Left lung (tissue), 14 donors: ENCODE measurements around the gene EPHB2. TPM values are rescaled to one million over a fixed set of nuclear protein-coding genes. Genes with fewer than 3 reads are reported as not detected.

ENCODE experiments used
- ATAC-seq: fragments of 200-7000 bp; cut with Tn5 transposase; one replicate; pipeline ENCODE4 v1.9.1; 2020; ENCODE audit warnings: moderate library complexity
- DNase-seq, 4 donors: peaks; one replicate each; pipeline ENCODE4 v3.0.0-alpha.2; 2013 to 2020
- H3K27ac ChIP-seq, 2 donors: fragments of 200-600 bp; sonication (generic) in 1 of 2; one replicate each; pipeline versions ENCODE4 v1.5.0 to v1.8.0; 2020 to 2021
- H3K27me3 ChIP-seq, 2 donors: fragments of 200-600 bp; sonication (generic) in 1 of 2; one replicate each; pipeline versions ENCODE4 v1.5.0 to v1.8.0; 2020 to 2021
- H3K36me3 ChIP-seq, 2 donors: fragments of 200-600 bp; sonication (generic) in 1 of 2; one replicate each; pipeline versions ENCODE4 v1.5.0 to v1.8.0; 2020 to 2021
- H3K4me1 ChIP-seq, 2 donors: fragments of 200-600 bp; one replicate each; pipeline ENCODE4 v1.8.0; 2021
- H3K4me3 ChIP-seq, 2 donors: fragments of 200-600 bp; sonication (generic) in 1 of 2; one replicate each; pipeline versions ENCODE4 v1.5.0 to v1.8.0; 2020 to 2021; ENCODE audit warnings: mild to moderate bottlenecking in 1 of 2
- H3K9me3 ChIP-seq, 2 donors: fragments of 200-600 bp; sonication (generic) in 1 of 2; one replicate each; pipeline versions ENCODE4 v1.5.0 to v1.8.0; 2020 to 2021
- intact Hi-C, 2 donors: fragments of 100-400 bp; cut with DNase I; formaldehyde crosslinking; loops; one replicate each; pipeline versions ENCODE4 v1.11.2 to v1.14.2; 2022
- long read RNA-seq, 12 donors: library from polyadenylated mRNA in 2 of 12; unstranded in 2 of 12; transcript quantifications; one replicate each; pipeline ENCODE4 v2.0.0 and lab custom pipeline, GENCODE V29; 2019 to 2026
- polyA plus RNA-seq, 6 donors: library from polyadenylated mRNA; unstranded; fragments of 120-200 nt; gene quantifications; one replicate each; pipeline ENCODE4 v1.2.1, GENCODE V29; 2013; ENCODE audit not compliant: insufficient read length in 6 of 6
- total RNA-seq, 2 donors: library from RNA; stranded (reverse); fragmentation: NEBNext Ultra II Directional; extraction: Animal tissue kit (Norgen Biotek cat#: 25700); gene quantifications; one replicate each; pipeline ENCODE4 v1.2.1, GENCODE V29; 2021
- TF ChIP-seq, protein P1 (sequence below), 2 donors: fragments of 200-600 bp; sonication (generic) in 1 of 2; IDR thresholded peaks; one replicate each; pipeline versions ENCODE4 v1.5.0 to v1.8.0; 2021; ENCODE audit warnings: antibody characterized with exemption in 2 of 2
- donor health status: DM: no; HTN: yes; CAD: no.
- donor health status: DM: no; HTN: no; CAD: no.

Gene EPHB2
- total RNA-seq (10 to 100 TPM; 11.3 to 15.9 TPM), polyA plus RNA-seq (10 to 100 TPM; 13.7 to 21.0 (median 18.6) TPM)
- long read RNA-seq, donor 1, partial matches to known transcripts, result 0 of 1 reads
- long read RNA-seq, donor 1, other reads (novel, unspliced or antisense), result 0 of 1 reads
- long read RNA-seq, donor 2, partial matches to known transcripts, result 0 of 2 reads
- long read RNA-seq, donor 2, other reads (novel, unspliced or antisense), result 0 of 2 reads
- long read RNA-seq, donor 3, partial matches to known transcripts, result 0 of 2 reads
- long read RNA-seq, donor 3, other reads (novel, unspliced or antisense), result 0 of 2 reads
- long read RNA-seq, donor 4, partial matches to known transcripts, result 1 of 3 reads
- long read RNA-seq, donor 4, other reads (novel, unspliced or antisense), result 2 of 3 reads
- long read RNA-seq, donor 5, partial matches to known transcripts, result 10 of 13 reads
- long read RNA-seq, donor 5, other reads (novel, unspliced or antisense), result 0 of 13 reads
- long read RNA-seq, donor 6, partial matches to known transcripts, result 0 of 1 reads
- long read RNA-seq, donor 6, other reads (novel, unspliced or antisense), result 0 of 1 reads
- long read RNA-seq, donor 7, result 0 reads
- long read RNA-seq, donor 8, partial matches to known transcripts, result 0 of 3 reads
- long read RNA-seq, donor 8, other reads (novel, unspliced or antisense), result 0 of 3 reads
- long read RNA-seq, donor 9, result 0 reads
- long read RNA-seq, donor 10, partial matches to known transcripts, result 0 of 3 reads
- long read RNA-seq, donor 10, other reads (novel, unspliced or antisense), result 2 of 3 reads
- long read RNA-seq, donor 11, partial matches to known transcripts, result 9 of 11 reads
- long read RNA-seq, donor 11, other reads (novel, unspliced or antisense), result 0 of 11 reads
- long read RNA-seq, donor 12, partial matches to known transcripts, result 0 of 1 reads
- long read RNA-seq, donor 12, other reads (novel, unspliced or antisense), result 0 of 1 reads

DNA sequence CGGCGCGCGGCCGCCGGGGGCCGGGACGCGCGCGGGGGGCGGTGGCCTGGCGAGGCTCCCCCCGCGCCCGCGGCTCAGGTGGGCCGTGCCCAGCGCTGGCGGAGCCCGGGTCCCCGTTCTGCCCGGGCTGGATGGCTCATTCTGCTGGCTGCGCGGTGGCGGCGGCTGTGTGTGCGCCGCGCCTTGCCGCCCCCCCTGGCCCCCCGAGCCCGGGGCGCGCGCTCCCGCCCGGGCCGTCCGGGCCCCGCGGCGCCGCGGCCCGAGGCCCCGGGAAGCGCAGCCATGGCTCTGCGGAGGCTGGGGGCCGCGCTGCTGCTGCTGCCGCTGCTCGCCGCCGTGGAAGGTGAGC, at the start of gene EPHB2:
Gene EPHB2, plus strand, starts transcription at position 139 of the 349 bp plus-strand sequence. Its CDS starts 144 bp downstream, at position 283.
- H3K9me3 ChIP-seq, result no peaks in the 10 kb centered on the region
- peaks cover 5 to 21% of the 10 kb centered on the region in 2 donors for H3K4me1 ChIP-seq
- peak in 1 of 4 donors; percentile 63 for DNase-seq
- TF ChIP-seq, protein P1, sequence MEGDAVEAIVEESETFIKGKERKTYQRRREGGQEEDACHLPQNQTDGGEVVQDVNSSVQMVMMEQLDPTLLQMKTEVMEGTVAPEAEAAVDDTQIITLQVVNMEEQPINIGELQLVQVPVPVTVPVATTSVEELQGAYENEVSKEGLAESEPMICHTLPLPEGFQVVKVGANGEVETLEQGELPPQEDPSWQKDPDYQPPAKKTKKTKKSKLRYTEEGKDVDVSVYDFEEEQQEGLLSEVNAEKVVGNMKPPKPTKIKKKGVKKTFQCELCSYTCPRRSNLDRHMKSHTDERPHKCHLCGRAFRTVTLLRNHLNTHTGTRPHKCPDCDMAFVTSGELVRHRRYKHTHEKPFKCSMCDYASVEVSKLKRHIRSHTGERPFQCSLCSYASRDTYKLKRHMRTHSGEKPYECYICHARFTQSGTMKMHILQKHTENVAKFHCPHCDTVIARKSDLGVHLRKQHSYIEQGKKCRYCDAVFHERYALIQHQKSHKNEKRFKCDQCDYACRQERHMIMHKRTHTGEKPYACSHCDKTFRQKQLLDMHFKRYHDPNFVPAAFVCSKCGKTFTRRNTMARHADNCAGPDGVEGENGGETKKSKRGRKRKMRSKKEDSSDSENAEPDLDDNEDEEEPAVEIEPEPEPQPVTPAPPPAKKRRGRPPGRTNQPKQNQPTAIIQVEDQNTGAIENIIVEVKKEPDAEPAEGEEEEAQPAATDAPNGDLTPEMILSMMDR (IDR thresholded peaks at IDR 0.05), result no peak
- peaks cover 10 to 68% of the 10 kb centered on the region in 2 donors for H3K27me3 ChIP-seq
- H3K4me3 ChIP-seq, result peak within 1 kb of the TSS; percentile 31 to 46
- H3K27ac ChIP-seq, result no peak within 1 kb of the TSS
- intact Hi-C loops, result no loop called here
- peak; percentile 71 for ATAC-seq
- no peaks in the 10 kb centered on the region for H3K36me3 ChIP-seq

DNA sequence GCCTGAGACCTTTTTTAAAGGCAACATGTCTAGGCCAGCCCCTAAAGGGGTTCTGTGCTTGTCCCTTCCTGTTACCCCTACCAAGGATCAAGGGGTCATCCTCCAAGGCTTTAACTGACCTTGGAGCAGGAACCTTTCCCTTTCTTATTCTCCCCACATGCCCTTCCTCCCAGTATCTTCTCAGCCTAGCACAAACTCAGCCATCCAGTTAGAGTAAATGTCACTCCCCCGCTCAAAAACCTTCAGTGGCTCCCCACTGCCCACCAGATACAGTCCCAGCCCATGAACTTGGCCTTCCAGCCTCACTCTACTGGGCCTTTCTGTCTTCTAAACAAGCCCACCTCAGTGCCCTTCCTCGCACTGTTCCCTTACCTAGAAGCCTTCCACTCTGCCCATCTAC, 48.8 kb upstream of the EPHB2 start:
- intact Hi-C loops, result no loop called here
- DNase-seq (no peak), ATAC-seq (no peak)
- H3K27me3 ChIP-seq, result peaks cover 0 to 21% of the 10 kb centered on the region in 2 donors
- peaks cover 0 to 3% of the 10 kb centered on the region in 2 donors for H3K36me3 ChIP-seq
- no peaks in the 10 kb centered on the region for H3K4me1 ChIP-seq
- TF ChIP-seq, protein P1 (IDR thresholded peaks at IDR 0.05), result no peak
- no peak overlapping the region for H3K27ac ChIP-seq
- H3K4me3 ChIP-seq, result no peak overlapping the region
- H3K9me3 ChIP-seq, result no peaks in the 10 kb centered on the region

DNA sequence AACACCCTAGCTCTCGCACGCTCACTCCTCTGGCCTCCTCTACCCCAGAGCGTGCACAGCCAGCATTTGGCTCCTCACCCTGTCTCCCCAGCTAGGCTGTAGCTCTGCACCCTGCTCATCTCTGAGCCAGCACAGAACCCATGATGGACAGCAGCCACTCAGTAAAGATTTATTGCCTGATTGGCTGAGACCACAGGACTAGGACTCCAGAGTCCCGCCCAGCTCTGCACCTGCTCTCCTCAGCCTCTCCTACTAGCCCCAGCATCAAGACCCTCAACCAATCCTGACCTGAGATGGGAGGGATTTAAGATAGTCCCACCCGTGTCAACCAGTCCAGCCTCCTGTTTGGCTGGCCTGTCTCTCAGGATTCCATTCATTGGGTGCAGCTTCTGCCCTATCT, 48.3 kb upstream of the EPHB2 start:
- Histone ChIP-seq H3K27me3 (peaks cover 0 to 21% of the 10 kb centered on the region in 2 donors), H3K27ac (no peak overlapping the region), H3K4me3 (no peak overlapping the region), H3K9me3 (no peaks in the 10 kb centered on the region), H3K4me1 (no peaks in the 10 kb centered on the region), H3K36me3 (peaks cover 0 to 3% of the 10 kb centered on the region in 2 donors)
- DNase-seq (no peak), ATAC-seq (peak; percentile 78)
- intact Hi-C loops, result no loop called here
- TF ChIP-seq, protein P1 (IDR thresholded peaks at IDR 0.05), result no peak

DNA sequence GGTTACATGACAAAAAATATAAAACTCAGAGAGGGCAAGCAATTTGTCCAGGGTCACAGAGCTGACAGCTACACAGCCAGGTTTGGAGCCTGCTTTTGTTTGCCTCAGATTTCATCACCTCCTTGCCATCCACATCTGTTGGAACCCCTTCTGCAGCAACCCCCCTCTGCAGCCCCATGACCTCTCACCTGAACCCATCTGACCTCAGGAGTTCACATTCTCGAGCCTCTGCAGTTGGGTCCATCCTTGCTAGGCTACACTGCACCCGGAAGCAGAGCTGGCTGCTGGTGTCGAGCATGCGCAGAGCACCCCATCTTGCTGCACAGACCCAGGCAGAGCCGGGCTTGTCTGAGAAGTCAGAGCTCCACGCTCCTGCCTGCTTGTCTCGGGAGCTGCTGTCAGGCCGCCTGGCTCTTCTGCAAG, 47.6 kb upstream of the EPHB2 start:
- ATAC-seq (no peak), DNase-seq (no peak)
- Histone ChIP-seq H3K27me3 (peaks cover 0 to 23% of the 10 kb centered on the region in 2 donors), H3K27ac (no peak overlapping the region), H3K9me3 (no peaks in the 10 kb centered on the region), H3K4me1 (no peaks in the 10 kb centered on the region), H3K36me3 (peaks cover 0 to 3% of the 10 kb centered on the region in 2 donors), H3K4me3 (no peak overlapping the region)
- intact Hi-C loops, result no loop called here
- TF ChIP-seq, protein P1 (IDR thresholded peaks at IDR 0.05), result no peak
